ENCODE data around the gene TIMM17A. TPM values are rescaled to one million over a fixed set of nuclear protein-coding genes. Genes with fewer than 3 reads are reported as not detected.

TIMM17A gene
- total RNA-seq, 1 experiment from 2014 or later, result 246 TPM

- DNase-seq (ENCODE audit: low spot score), result no peak
Observed at GRCh38 chr1:201983380-201983805, 28.1 kb downstream of the TIMM17A start.

- no peak for DNase-seq (ENCODE audit: low spot score)
Observed at GRCh38 chr1:201984446-201984845, 29.1 kb downstream of the TIMM17A start.

GRCh38 chr1:201985355-201985754 is 30.1 kb downstream of the TIMM17A start:
- DNase-seq (ENCODE audit: low spot score), result no peak

GRCh38 chr1:201988601-201989000 is 33.3 kb downstream of the TIMM17A start:
- no peak for DNase-seq (ENCODE audit: low spot score)

GRCh38 chr1:201989354-201990128 is 34.2 kb downstream of the TIMM17A start:
- no peak for DNase-seq (ENCODE audit: low spot score)

- DNase-seq (ENCODE audit: low spot score), result no peak
Observed at GRCh38 chr1:201990427-201990826, 35.1 kb downstream of the TIMM17A start.

GRCh38 chr1:201999625-202000238 is 44.4 kb downstream of the TIMM17A start:
- DNase-seq (ENCODE audit: low spot score), result peak; percentile 68

- no peak for DNase-seq (ENCODE audit: low spot score)
Observed at GRCh38 chr1:202002507-202002906, 47.2 kb downstream of the TIMM17A start.

GRCh38 chr1:202004711-202005110 is 49.4 kb downstream of the TIMM17A start:
- DNase-seq (ENCODE audit: low spot score), result no peak

- DNase-seq (ENCODE audit: low spot score), result peak; percentile 39
Observed at GRCh38 chr1:202005958-202006357, 50.7 kb downstream of the TIMM17A start.

GRCh38 chr1:202007304-202007703 is 52.0 kb downstream of the TIMM17A start:
- DNase-seq (ENCODE audit: low spot score), result no peak

- peak; percentile 87 for DNase-seq (ENCODE audit: low spot score)
Observed at GRCh38 chr1:202007805-202008489, 52.6 kb downstream of the TIMM17A start.

- peak; percentile 84 for DNase-seq (ENCODE audit: low spot score)
Observed at GRCh38 chr1:202009326-202010179, 54.2 kb downstream of the TIMM17A start.

GRCh38 chr1:202010180-202011015 is 55.1 kb downstream of the TIMM17A start, which contains the start of gene ELF3:
Gene ELF3 (plus strand): TSS chr1:202010587. CDS start chr1:202011137, 550 bp downstream.
- DNase-seq (ENCODE audit: low spot score), result peak; percentile 76

GRCh38 chr1:202011994-202012393 is 56.7 kb downstream of the TIMM17A start:
- no peak for DNase-seq (ENCODE audit: low spot score)

GRCh38 chr1:202012544-202013478 is 57.5 kb downstream of the TIMM17A start:
- DNase-seq (ENCODE audit: low spot score), result no peak

- DNase-seq (ENCODE audit: low spot score), result no peak
Observed at GRCh38 chr1:202013603-202014002, 58.3 kb downstream of the TIMM17A start.

- DNase-seq (ENCODE audit: low spot score), result no peak
Observed at GRCh38 chr1:202014060-202014459, 58.8 kb downstream of the TIMM17A start.

- no peak for DNase-seq (ENCODE audit: low spot score)
Observed at GRCh38 chr1:202014915-202015661, 59.8 kb downstream of the TIMM17A start.

All from A172 (cell line).